ENCODE results near the gene ADCY10.
"Not testable (repeated sequence)": the region's sequence is repeated elsewhere in the genome, so short reads cannot be mapped to it uniquely, and the experiment has no call there.

DNA sequence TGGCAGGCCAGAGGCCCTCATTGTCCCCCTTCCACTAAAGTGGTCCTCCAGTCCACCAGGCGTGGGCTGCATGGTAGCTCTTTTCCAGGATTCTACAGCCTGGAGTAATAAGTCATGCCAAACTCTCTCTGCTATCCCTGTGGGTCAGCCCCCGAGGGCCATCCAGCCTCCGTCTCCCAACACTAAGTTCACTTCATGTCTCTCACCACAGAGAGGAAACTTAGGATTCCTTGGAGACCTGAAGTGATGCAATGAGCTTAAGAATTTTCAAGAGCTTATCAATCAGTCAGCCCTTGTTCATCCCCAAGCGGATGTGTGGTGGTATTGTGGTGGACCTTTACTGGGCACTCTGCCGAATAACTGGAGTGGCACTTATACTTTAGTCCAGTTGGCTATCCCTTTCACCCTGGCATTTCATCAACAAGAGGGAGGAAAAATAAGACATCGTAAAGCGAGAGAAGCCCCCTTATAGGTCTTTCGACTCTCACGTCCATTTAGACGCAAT, 48.1 kb downstream of the ADCY10 start:
- TF ChIP-seq ZNF565 (CRISPR knock-in tag; conservative IDR thresholded peaks at IDR 0.05; ENCODE audit: low read depth); RARB (CRISPR knock-in tag; IDR thresholded peaks at IDR 0.05); ARNTL (CRISPR knock-in tag; IDR thresholded peaks at IDR 0.05; ENCODE audit: borderline replicate concordance, low read depth); ZNF70 (CRISPR knock-in tag; IDR thresholded peaks at IDR 0.05); ZNF8 (CRISPR knock-in tag; IDR thresholded peaks at IDR 0.05): not testable (repeated sequence)
- TF ChIP-seq, protein P1, sequence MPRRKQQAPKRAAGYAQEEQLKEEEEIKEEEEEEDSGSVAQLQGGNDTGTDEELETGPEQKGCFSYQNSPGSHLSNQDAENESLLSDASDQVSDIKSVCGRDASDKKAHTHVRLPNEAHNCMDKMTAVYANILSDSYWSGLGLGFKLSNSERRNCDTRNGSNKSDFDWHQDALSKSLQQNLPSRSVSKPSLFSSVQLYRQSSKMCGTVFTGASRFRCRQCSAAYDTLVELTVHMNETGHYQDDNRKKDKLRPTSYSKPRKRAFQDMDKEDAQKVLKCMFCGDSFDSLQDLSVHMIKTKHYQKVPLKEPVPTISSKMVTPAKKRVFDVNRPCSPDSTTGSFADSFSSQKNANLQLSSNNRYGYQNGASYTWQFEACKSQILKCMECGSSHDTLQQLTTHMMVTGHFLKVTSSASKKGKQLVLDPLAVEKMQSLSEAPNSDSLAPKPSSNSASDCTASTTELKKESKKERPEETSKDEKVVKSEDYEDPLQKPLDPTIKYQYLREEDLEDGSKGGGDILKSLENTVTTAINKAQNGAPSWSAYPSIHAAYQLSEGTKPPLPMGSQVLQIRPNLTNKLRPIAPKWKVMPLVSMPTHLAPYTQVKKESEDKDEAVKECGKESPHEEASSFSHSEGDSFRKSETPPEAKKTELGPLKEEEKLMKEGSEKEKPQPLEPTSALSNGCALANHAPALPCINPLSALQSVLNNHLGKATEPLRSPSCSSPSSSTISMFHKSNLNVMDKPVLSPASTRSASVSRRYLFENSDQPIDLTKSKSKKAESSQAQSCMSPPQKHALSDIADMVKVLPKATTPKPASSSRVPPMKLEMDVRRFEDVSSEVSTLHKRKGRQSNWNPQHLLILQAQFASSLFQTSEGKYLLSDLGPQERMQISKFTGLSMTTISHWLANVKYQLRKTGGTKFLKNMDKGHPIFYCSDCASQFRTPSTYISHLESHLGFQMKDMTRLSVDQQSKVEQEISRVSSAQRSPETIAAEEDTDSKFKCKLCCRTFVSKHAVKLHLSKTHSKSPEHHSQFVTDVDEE (CRISPR knock-in tag; IDR thresholded peaks at IDR 0.05): not testable (repeated sequence)
- TF ChIP-seq, protein P2, sequence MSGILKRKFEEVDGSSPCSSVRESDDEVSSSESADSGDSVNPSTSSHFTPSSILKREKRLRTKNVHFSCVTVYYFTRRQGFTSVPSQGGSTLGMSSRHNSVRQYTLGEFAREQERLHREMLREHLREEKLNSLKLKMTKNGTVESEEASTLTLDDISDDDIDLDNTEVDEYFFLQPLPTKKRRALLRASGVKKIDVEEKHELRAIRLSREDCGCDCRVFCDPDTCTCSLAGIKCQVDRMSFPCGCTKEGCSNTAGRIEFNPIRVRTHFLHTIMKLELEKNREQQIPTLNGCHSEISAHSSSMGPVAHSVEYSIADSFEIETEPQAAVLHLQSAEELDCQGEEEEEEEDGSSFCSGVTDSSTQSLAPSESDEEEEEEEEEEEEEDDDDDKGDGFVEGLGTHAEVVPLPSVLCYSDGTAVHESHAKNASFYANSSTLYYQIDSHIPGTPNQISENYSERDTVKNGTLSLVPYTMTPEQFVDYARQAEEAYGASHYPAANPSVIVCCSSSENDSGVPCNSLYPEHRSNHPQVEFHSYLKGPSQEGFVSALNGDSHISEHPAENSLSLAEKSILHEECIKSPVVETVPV (CRISPR knock-in tag; IDR thresholded peaks at IDR 0.05): not testable (repeated sequence)

Data from SK-N-SH treated with all-trans-retinoic acid at 6 μM for 48 hours (cell line).